A673 (cell line): ENCODE data around the gene KANSL1. TPM values are rescaled to one million over a fixed set of nuclear protein-coding genes. Genes with fewer than 3 reads are reported as not detected.
"Not testable (repeated sequence)": the region's sequence is repeated elsewhere in the genome, so short reads cannot be mapped to it uniquely, and the experiment has no call there.

Source experiments
- BruUV-seq: library from RNA; stranded (reverse); fragments of 400-500 nt; replicated peaks from 2 replicates; lab custom pipeline; 2021; lab: Mats Ljungman, UMichigan
- CTCF ChIA-PET: fragments of 300-600 bp; sonication (Branson Sonifier 250); formaldehyde crosslinking; loops from one replicate; lab custom pipeline; 2022; ENCODE audit warnings: antibody characterized with exemption; lab: Charles Lee
- POLR2A ChIA-PET: fragments of 300-600 bp; sonication (Branson Sonifier 250); formaldehyde crosslinking; loops from one replicate; lab custom pipeline; 2022; ENCODE audit warnings: antibody characterized with exemption; ENCODE audit not compliant: low non-redundant PET; lab: Charles Lee
- DNase-seq: peaks from one replicate; pipeline ENCODE4 v3.0.0-alpha.2; 2015; ENCODE audit warnings: low spot score
- H3K27ac ChIP-seq: fragments of 200-600 bp; sonication (generic); 2 replicates; pipeline ENCODE4 v1.5.1; 2016; ENCODE audit warnings: mixed run types, low read depth, mild to moderate bottlenecking, mixed read lengths, antibody characterized with exemption, low read length; ENCODE audit not compliant: poor library complexity, severe bottlenecking
- H3K27me3 ChIP-seq: fragments of 200-600 bp; sonication (generic); replicated peaks from 2 replicates; pipeline ENCODE4 v1.6.1; 2017; ENCODE audit warnings: mixed run types, low read depth, mild to moderate bottlenecking, mixed read lengths, antibody characterized with exemption, low read length; ENCODE audit not compliant: insufficient read depth, poor library complexity
- H3K36me3 ChIP-seq: fragments of 200-600 bp; sonication (generic); 2 replicates; pipeline ENCODE4 v1.6.1; 2016; ENCODE audit warnings: mixed run types, mild to moderate bottlenecking, mixed read lengths, antibody characterized with exemption, low read length; ENCODE audit not compliant: insufficient read depth, poor library complexity, severe bottlenecking
- H3K4me1 ChIP-seq: fragments of 200-600 bp; sonication (generic); 2 replicates; pipeline ENCODE4 v1.6.1; 2017; ENCODE audit warnings: mixed run types, mild to moderate bottlenecking, mixed read lengths, antibody characterized with exemption, low read length; ENCODE audit not compliant: insufficient read depth, poor library complexity, severe bottlenecking
- H3K4me3 ChIP-seq: fragments of 200-600 bp; sonication (generic); 2 replicates; pipeline ENCODE4 v1.5.1; 2016; ENCODE audit warnings: low read depth, mixed run types, mild to moderate bottlenecking, mixed read lengths, low read length; ENCODE audit not compliant: poor library complexity, severe bottlenecking
- H3K9me3 ChIP-seq: fragments of 200-600 bp; sonication (generic); 2 replicates; pipeline ENCODE4 v1.6.1; 2016; ENCODE audit warnings: mixed run types, low read depth, mild to moderate bottlenecking, mixed read lengths, antibody characterized with exemption, low read length; ENCODE audit not compliant: poor library complexity, severe bottlenecking
- CTCF ChIP-seq: fragments of 300-800, 200-600 bp; sonication (generic); conservative IDR thresholded peaks from 2 replicates; pipeline ENCODE4 v1.5.1; 2017; ENCODE audit warnings: low read depth, mild to moderate bottlenecking, antibody characterized with exemption, low read length, moderate library complexity, mixed read lengths
- EZH2 ChIP-seq: fragments of 200-600 bp; sonication (generic); IDR thresholded peaks from 2 replicates; pipeline ENCODE4 v1.6.1; 2017; ENCODE audit warnings: borderline replicate concordance, low read depth, mild to moderate bottlenecking, mixed read lengths, antibody characterized with exemption, low read length; ENCODE audit not compliant: poor library complexity, severe bottlenecking
- intact Hi-C: fragments of 100-400 bp; cut with micrococcal nuclease; formaldehyde crosslinking; loops from one replicate; pipeline ENCODE4 v1.10.0; 2022; ENCODE audit not compliant: unreplicated experiment
- total RNA-seq: library from RNA; stranded (reverse); gene quantifications from 2 replicates; pipeline ENCODE4 v1.2.3, GENCODE V29; 2021

The KANSL1 gene
- total RNA-seq, 1 experiment from 2014 or later, result 64.9 TPM

GRCh38 chr17:46007461-46007965 lies 185.7 kb downstream of the KANSL1 start:
- Histone ChIP-seq H3K27ac (no peak overlapping the region), H3K9me3 (no peaks in the 10 kb centered on the region), H3K27me3 (no peaks in the 10 kb centered on the region), H3K4me1 (no peaks in the 10 kb centered on the region), H3K4me3 (no peak overlapping the region), H3K36me3 (no peaks in the 10 kb centered on the region)
- no TSS peak for BruUV-seq
- TF ChIP-seq CTCF (no peak), EZH2 (no peak)
- no peak for DNase-seq
- ChIA-PET CTCF (no interaction called here), POLR2A (no interaction called here)
- intact Hi-C loops, result no loop called here

- intact Hi-C loops, result not testable (repeated sequence)
Observed at GRCh38 chr17:46006082-46006481, 187.1 kb downstream of the KANSL1 start.

DNA sequence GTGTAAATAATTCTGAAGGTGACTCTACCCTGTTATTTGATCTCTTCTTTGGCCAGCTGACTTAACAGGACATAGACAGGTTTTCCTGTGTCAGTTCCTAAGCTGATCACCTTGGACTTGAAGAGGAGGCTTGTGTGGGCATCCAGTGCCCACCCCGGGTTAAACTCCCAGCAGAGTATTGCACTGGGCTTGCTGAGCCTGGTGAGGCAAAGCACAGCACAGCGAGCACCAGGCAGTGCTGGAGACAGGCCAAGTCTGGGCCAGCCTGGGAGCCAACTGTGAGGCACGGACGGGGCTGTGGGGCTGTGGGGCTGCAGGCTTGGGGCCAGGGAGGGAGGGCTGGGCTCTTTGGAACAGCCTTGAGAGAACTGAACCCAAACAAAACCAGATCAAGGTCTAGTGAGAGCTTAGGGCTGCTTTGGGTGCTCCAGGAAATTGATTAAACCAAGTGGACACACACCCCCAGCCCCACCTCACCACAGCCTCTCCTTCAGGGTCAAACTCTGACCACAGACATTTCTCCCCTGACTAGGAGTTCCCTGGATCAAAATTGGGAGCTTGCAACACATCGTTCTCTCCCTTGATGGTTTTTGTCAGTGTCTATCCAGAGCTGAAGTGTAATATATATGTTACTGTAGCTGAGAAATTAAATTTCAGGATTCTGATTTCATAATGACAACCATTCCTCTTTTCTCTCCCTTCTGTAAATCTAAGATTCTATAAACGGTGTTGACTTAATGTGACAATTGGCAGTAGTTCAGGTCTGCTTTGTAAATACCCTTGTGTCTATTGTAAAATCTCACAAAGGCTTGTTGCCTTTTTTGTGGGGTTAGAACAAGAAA lies 189.1 kb downstream of the KANSL1 start:
- Histone ChIP-seq H3K4me1 (no peaks in the 10 kb centered on the region), H3K4me3 (no peak overlapping the region), H3K27ac (no peak overlapping the region), H3K27me3 (no peaks in the 10 kb centered on the region), H3K36me3 (no peaks in the 10 kb centered on the region), H3K9me3 (no peaks in the 10 kb centered on the region)
- DNase-seq, result no peak
- CTCF ChIA-PET, result interaction anchor here (0.5 kb wide), 1 partner anchor 94 kb away, joined by 8 read pairs; no protein-coding TSS in a partner anchor
- BruUV-seq, result no TSS peak
- POLR2A ChIA-PET, result no interaction called here
- intact Hi-C loops, result loop anchor here (5.0 kb wide), 1 partner anchor 208 kb away; no protein-coding TSS in a partner anchor
- TF ChIP-seq CTCF (no peak), EZH2 (no peak)

More at GRCh38 chr17:46006082-46006481, 187.1 kb downstream of the KANSL1 start:
- BruUV-seq, H3K4me3 ChIP-seq, H3K36me3 ChIP-seq, H3K27ac ChIP-seq, DNase-seq, H3K9me3 ChIP-seq, CTCF ChIA-PET, H3K4me1 ChIP-seq, POLR2A ChIA-PET, H3K27me3 ChIP-seq: not testable (repeated sequence)
